ENCODE measurements around the gene PCCB. TPM values are rescaled to one million over a fixed set of nuclear protein-coding genes. Genes with fewer than 3 reads are reported as not detected.

PCCB gene
- total RNA-seq, 1 experiment from 2014 or later: 46.8 TPM

Other genes with a start within 250 kb of the PCCB start
- gene MSL2, start 54.0 kb upstream of the PCCB start, total RNA-seq (2021): 31.1 and 34.1 TPM in 2 replicates

All from PC-9 (cell line).